HG02885 (cell line): ENCODE data around the gene STX19.
A peak's percentile ranks its signal among the peaks of the same experiment; 100 is the strongest.

Source experiments
- ATAC-seq: cut with Tn5 transposase; IDR thresholded peaks from one replicate; pipeline ENCODE4 v1.9.1; 2021; ENCODE audit warnings: mild to moderate bottlenecking; ENCODE audit not compliant: unreplicated experiment, poor library complexity

STX19 gene

GRCh38 chr3:94043285-94043684 lies 14.9 kb upstream of the STX19 start:
- no peak for ATAC-seq

GRCh38 chr3:94036909-94037507 lies 8.6 kb upstream of the STX19 start:
- peak; percentile 89 for ATAC-seq

GRCh38 chr3:94026623-94027022 lies 1.8 kb downstream of the STX19 start:
- no peak for ATAC-seq

- ATAC-seq = no peak
These were observed 4.0 kb downstream of the STX19 start for GRCh38 chr3:94024385-94024784.

- ATAC-seq = no peak
These were observed 8.1 kb downstream of the STX19 start for GRCh38 chr3:94020293-94020692.

- no peak for ATAC-seq
These were observed 8.7 kb downstream of the STX19 start for GRCh38 chr3:94019659-94020058.

- no peak for ATAC-seq
These were observed 13.4 kb downstream of the STX19 start for GRCh38 chr3:94015025-94015424.

- ATAC-seq = no peak
These were observed 16.2 kb downstream of the STX19 start for GRCh38 chr3:94012185-94012584.

- no peak for ATAC-seq
These were observed 17.1 kb downstream of the STX19 start for GRCh38 chr3:94011233-94011711.

GRCh38 chr3:94009608-94010007 lies 18.8 kb downstream of the STX19 start:
- ATAC-seq = no peak

- no peak for ATAC-seq
These were observed 20.1 kb downstream of the STX19 start for GRCh38 chr3:94008253-94008652.

GRCh38 chr3:94004301-94004910 lies 24.0 kb downstream of the STX19 start:
- peak; percentile 94 for ATAC-seq

GRCh38 chr3:94001827-94002495 lies 26.4 kb downstream of the STX19 start:
- ATAC-seq = no peak

GRCh38 chr3:94001191-94001590 lies 27.2 kb downstream of the STX19 start:
- no peak for ATAC-seq

- no peak for ATAC-seq
These were observed 34.3 kb downstream of the STX19 start for GRCh38 chr3:93994056-93994455.

GRCh38 chr3:93992207-93992606 lies 36.2 kb downstream of the STX19 start:
- ATAC-seq = no peak

- ATAC-seq = no peak
These were observed 36.8 kb downstream of the STX19 start for GRCh38 chr3:93991631-93992030.

GRCh38 chr3:93989241-93989640 lies 39.2 kb downstream of the STX19 start:
- no peak for ATAC-seq

GRCh38 chr3:93988764-93989163 lies 39.6 kb downstream of the STX19 start:
- no peak for ATAC-seq

- no peak for ATAC-seq
These were observed 40.1 kb downstream of the STX19 start for GRCh38 chr3:93988283-93988682.

GRCh38 chr3:93984618-93985017 lies 43.8 kb downstream of the STX19 start:
- no peak for ATAC-seq

GRCh38 chr3:93983408-93983807 lies 45.0 kb downstream of the STX19 start:
- ATAC-seq = no peak
